Measurements from ENCODE around the gene ATAD1.

Gene ATAD1

GRCh38 chr10:87842220-87842641 lies 24.2 kb upstream of the ATAD1 start:
- TF ChIP-seq CTCF (IDR thresholded peaks at IDR 0.05; ENCODE audit: low read depth, low read length): no peak
- TF ChIP-seq EZH2phosphoT487 (IDR thresholded peaks at IDR 0.05; ENCODE audit: low read depth): no peak
- Histone ChIP-seq H3K4me1 (ENCODE audit: low read length) (peaks cover 26% of the 10 kb centered on the region), H3K79me2 (ENCODE audit: low read length) (no peaks in the 10 kb centered on the region), H3K27me3 (ENCODE audit: low read depth, low read length) (no peaks in the 10 kb centered on the region), H3K27ac (ENCODE audit: low read length) (no peak overlapping the region), H3K4me3 (ENCODE audit: low read length) (no peak overlapping the region), H3K9me3 (ENCODE audit: insufficient read depth, low read length) (no peaks in the 10 kb centered on the region), H2AFZ (ENCODE audit: low read depth, low read length) (no peak overlapping the region), H4K20me1 (ENCODE audit: insufficient read depth, low read length) (no peaks in the 10 kb centered on the region), H3K9ac (ENCODE audit: low read length) (no peak overlapping the region), H3K36me3 (replicated peaks; ENCODE audit: low read depth, low read length) (no peaks in the 10 kb centered on the region), H3K4me2 (ENCODE audit: low read length) (no peak overlapping the region)

- Histone ChIP-seq H3K79me2 (ENCODE audit: low read length) (no peaks in the 10 kb centered on the region), H3K9me3 (ENCODE audit: insufficient read depth, low read length) (no peaks in the 10 kb centered on the region), H2AFZ (ENCODE audit: low read depth, low read length) (no peak overlapping the region), H3K9ac (ENCODE audit: low read length) (no peak overlapping the region), H4K20me1 (ENCODE audit: insufficient read depth, low read length) (no peaks in the 10 kb centered on the region), H3K27me3 (ENCODE audit: low read depth, low read length) (no peaks in the 10 kb centered on the region), H3K36me3 (replicated peaks; ENCODE audit: low read depth, low read length) (no peaks in the 10 kb centered on the region), H3K4me3 (ENCODE audit: low read length) (no peak overlapping the region), H3K4me1 (ENCODE audit: low read length) (peaks cover 29% of the 10 kb centered on the region), H3K4me2 (ENCODE audit: low read length) (no peak overlapping the region), H3K27ac (ENCODE audit: low read length) (no peak overlapping the region)
- TF ChIP-seq CTCF (IDR thresholded peaks at IDR 0.05; ENCODE audit: low read depth, low read length) (no peak), EZH2phosphoT487 (IDR thresholded peaks at IDR 0.05; ENCODE audit: low read depth) (no peak)
Observed at GRCh38 chr10:87841186-87841585, 23.2 kb upstream of the ATAD1 start.

- peak overlapping the region; percentile 26 for H3K27ac ChIP-seq (ENCODE audit: low read length)
- TF ChIP-seq CTCF (IDR thresholded peaks at IDR 0.05; ENCODE audit: low read depth, low read length) (no peak), EZH2phosphoT487 (IDR thresholded peaks at IDR 0.05; ENCODE audit: low read depth) (no peak)
Observed at GRCh38 chr10:87838650-87839049, 20.6 kb upstream of the ATAD1 start.

GRCh38 chr10:87837445-87837844 lies 19.4 kb upstream of the ATAD1 start:
- H3K4me3 ChIP-seq (ENCODE audit: low read length): no peak overlapping the region
- H3K4me1 ChIP-seq (ENCODE audit: low read length): peaks cover 35% of the 10 kb centered on the region
- no peak overlapping the region for H2AFZ ChIP-seq (ENCODE audit: low read depth, low read length)
- H3K4me2 ChIP-seq (ENCODE audit: low read length): peak overlapping the region; percentile 38
- H4K20me1 ChIP-seq (ENCODE audit: insufficient read depth, low read length): no peaks in the 10 kb centered on the region
- H3K9ac ChIP-seq (ENCODE audit: low read length): no peak overlapping the region
- no peaks in the 10 kb centered on the region for H3K27me3 ChIP-seq (ENCODE audit: low read depth, low read length)
- no peak for TF ChIP-seq EZH2phosphoT487 (IDR thresholded peaks at IDR 0.05; ENCODE audit: low read depth)
- no peak for TF ChIP-seq CTCF (IDR thresholded peaks at IDR 0.05; ENCODE audit: low read depth, low read length)
- H3K9me3 ChIP-seq (ENCODE audit: insufficient read depth, low read length): no peaks in the 10 kb centered on the region
- H3K27ac ChIP-seq (ENCODE audit: low read length): peak overlapping the region; percentile 46
- no peaks in the 10 kb centered on the region for H3K79me2 ChIP-seq (ENCODE audit: low read length)
- H3K36me3 ChIP-seq (replicated peaks; ENCODE audit: low read depth, low read length): no peaks in the 10 kb centered on the region

More at GRCh38 chr10:87838650-87839049, 20.6 kb upstream of the ATAD1 start:
- Histone ChIP-seq H3K4me3 (ENCODE audit: low read length) (no peak overlapping the region), H3K9ac (ENCODE audit: low read length) (no peak overlapping the region), H4K20me1 (ENCODE audit: insufficient read depth, low read length) (no peaks in the 10 kb centered on the region), H3K4me2 (ENCODE audit: low read length) (peak overlapping the region; percentile 24), H3K27me3 (ENCODE audit: low read depth, low read length) (no peaks in the 10 kb centered on the region), H3K9me3 (ENCODE audit: insufficient read depth, low read length) (no peaks in the 10 kb centered on the region), H3K36me3 (replicated peaks; ENCODE audit: low read depth, low read length) (no peaks in the 10 kb centered on the region), H3K4me1 (ENCODE audit: low read length) (peaks cover 35% of the 10 kb centered on the region), H3K79me2 (ENCODE audit: low read length) (no peaks in the 10 kb centered on the region), H2AFZ (ENCODE audit: low read depth, low read length) (no peak overlapping the region)
